Stimulated activated CD4-positive, alpha-beta T cell treated with anti-CD3 and anti-CD28 coated beads, Interleukin-4, amount 100 ng/mL, for 4 hours (primary cell): ENCODE data around the gene CHRNA10.

Source experiments
- DNase-seq, 2 experiments: peaks; one replicate each; pipeline ENCODE4 v3.0.0-alpha.2; 2020

CHRNA10 gene

DNA sequence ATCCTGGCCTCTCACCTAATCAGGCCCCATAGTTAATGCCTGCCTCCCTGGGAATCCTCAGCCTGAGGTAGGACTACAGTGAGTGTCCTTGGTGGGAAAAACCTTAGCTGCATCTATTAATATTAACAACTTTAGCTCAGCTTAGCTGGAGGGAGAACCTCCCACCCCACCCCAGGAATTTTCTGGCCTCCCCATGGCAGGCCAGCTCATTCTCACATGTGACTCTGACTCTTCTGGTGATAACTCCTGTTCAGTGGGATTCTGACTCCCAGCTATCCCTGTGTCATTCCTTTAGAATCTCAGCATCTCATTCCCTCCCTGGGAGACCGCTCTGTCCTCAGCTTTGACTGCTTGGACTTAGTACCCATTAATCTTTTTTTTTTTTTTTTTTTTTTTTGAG is 43.9 kb downstream of the CHRNA10 start:
- DNase-seq, result no peak

DNA sequence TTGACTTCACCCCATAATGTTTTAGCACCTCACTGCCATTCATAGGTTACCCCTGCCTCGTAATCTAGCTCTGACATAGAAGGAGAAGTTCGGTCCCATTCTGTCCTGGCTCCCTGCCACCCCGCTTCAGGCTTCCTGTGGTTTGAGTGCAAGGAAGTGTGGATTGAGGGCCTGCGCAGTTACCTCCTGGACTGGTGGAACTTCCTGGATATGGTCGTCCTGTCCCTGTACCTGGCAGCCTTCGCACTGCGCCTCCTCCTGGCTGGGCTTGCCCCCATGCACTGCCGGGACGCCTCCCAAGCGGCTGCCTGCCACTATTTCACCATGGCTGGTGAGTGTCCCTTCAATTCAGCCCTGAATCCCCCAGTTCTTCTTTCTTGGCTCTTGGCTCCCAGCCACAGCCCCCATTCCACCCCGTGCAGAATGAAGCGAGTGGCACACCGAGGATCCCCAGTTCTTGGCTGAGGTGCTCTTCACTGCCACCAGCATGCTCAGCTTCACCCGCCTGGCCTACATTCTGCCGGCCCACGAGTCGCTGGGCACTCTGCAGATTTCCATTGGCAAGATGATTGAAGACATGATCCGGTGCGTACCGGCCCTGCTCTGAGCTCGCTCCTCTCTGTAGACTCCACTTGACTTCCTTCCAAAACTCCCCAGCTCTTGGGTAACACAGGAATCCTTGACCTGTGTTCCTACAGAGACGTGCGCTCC is 44.8 kb downstream of the CHRNA10 start:
- no peak for DNase-seq

DNA sequence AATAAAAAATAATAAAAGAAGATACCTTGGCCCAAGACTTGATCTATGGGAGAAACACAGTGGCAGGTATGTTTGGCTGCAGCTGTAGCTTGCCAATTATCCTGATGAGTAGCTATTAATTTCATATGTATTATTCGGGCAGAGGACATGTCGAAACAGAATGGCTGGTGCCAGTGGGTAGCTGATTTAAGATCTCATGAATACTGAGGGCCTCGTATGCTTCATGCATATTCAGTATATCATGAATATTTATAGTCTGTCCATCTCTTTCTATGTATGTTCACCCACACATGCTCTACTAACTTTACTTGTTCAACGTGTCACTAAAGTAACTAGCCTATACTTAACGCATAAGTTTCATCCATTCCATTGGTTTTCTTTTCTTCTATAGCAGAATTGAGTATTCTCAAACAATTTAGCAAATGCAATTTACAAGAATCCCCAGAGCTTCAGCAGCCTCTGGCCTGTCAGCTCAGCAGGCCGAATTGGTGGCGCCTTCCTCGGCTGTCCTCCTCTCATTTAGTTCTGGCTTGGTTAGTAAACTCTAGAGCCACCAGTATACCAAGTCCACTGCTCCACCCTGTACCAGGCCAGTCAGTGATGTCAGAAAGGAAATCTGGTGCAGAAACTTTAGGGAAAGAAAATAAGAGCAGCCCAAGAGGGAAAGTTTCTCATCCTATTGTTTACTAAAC is 47.3 kb downstream of the CHRNA10 start:
- no peak for DNase-seq

DNA sequence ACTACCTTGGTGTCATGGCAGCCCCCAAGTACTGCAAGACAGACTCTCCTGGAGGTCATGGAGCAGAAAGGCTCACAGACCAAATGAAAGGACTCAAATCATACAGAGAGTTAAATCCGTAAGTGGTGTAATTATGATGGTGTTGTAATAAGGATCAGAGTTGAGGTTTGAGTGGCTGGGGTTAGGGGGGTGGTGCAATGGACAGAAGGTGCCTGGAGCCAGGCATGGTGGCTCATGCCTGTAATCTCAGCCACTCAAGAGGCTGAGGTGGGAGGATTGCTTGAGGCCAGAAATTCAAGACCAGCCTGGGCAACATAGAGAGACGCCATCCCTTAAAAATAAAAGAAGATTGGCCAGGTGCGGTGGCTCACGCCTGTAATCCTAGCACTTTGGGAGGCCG is 48.1 kb downstream of the CHRNA10 start:
- DNase-seq, result no peak

- DNase-seq, result no peak
Measured at GRCh38 chr11:3622521-3622920, 48.7 kb downstream of the CHRNA10 start.

DNA sequence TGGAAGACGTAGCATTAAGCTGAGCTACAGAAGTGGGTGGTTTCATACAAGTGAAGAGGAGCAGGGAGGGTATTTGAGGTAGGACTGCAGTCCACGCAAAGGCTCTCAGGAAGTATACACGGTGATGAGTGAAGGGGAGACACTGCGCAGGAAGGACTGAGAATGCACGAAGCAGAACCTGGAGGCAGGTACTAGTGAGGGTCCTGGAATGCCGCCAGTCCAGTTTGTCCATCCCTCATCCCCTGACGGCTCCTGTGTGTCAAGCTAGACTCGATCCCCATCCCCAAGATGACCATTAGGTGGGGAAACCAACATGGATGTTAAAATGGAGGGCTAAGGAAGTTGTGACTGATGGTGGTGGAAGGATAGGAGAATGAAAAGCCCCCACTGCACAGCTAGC is 53.2 kb downstream of the CHRNA10 start:
- no peak for DNase-seq

- no peak for DNase-seq
Measured at GRCh38 chr11:3616721-3617460, 54.3 kb downstream of the CHRNA10 start.

- no peak for DNase-seq
Measured at GRCh38 chr11:3615998-3616397, 55.2 kb downstream of the CHRNA10 start.
